ENCODE data around the gene LAMP1.
"Not testable (repeated sequence)": the region's sequence is repeated elsewhere in the genome, so short reads cannot be mapped to it uniquely, and the experiment has no call there.

Gene LAMP1

DNA sequence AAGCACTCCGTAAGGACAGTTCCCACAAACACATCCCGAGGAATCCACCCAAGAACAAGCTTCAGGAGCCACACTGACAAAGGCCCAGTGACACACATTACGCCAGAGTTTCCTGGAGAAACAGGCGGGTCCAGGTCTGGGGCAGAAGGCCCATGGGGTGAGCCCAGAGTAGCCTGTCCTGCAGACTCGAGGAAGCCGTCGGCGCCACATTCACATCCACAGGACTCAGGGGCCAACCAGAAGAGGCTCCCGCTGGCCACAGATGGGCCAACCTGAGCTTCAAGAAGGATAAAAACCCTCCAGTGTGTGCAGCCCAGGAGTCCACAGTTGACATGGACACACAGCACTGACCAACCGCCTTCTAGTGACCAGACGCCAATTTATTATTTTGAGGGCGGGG, 35.6 kb downstream of the LAMP1 start:
- H3K4me1 ChIP-seq (ENCODE audit: control insufficient read depth, insufficient read depth, low read length) = no peaks in the 10 kb centered on the region
- no peak overlapping the region for H3K9ac ChIP-seq (ENCODE audit: low read depth, low read length)
- no peak overlapping the region for H3K4me3 ChIP-seq (ENCODE audit: low read depth, low read length)
- H3K9me3 ChIP-seq (ENCODE audit: control insufficient read depth, insufficient read depth, low read length) = no peaks in the 10 kb centered on the region
- peaks cover 19% of the 10 kb centered on the region for H3K36me3 ChIP-seq (ENCODE audit: control insufficient read depth, insufficient read depth, low read length)
- no peaks in the 10 kb centered on the region for H3K27me3 ChIP-seq (ENCODE audit: control insufficient read depth, insufficient read depth, low read length)

DNA sequence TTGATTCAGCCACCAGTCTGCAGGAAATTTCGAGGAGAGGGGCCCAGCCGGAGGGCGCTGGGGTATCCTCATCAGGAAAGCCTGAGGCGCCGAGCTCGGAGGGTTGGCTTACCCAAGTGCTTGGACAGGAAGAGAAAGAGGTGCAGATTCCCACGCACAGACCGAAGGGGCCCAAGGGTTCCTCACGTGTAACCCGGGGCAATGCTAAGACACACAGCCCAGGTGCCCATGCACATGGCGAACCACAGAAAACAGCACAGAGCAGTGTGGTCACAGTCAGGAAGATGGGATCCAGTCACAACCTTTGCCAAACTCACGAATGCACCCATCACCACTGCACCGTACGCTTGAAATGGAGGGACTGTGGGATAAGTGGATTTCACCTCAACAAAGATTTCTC, 36.0 kb downstream of the LAMP1 start:
- Histone ChIP-seq H3K4me3 (ENCODE audit: low read depth, low read length) (no peak overlapping the region), H3K27me3 (ENCODE audit: control insufficient read depth, insufficient read depth, low read length) (no peaks in the 10 kb centered on the region), H3K9me3 (ENCODE audit: control insufficient read depth, insufficient read depth, low read length) (no peaks in the 10 kb centered on the region), H3K36me3 (ENCODE audit: control insufficient read depth, insufficient read depth, low read length) (peaks cover 20% of the 10 kb centered on the region), H3K4me1 (ENCODE audit: control insufficient read depth, insufficient read depth, low read length) (no peaks in the 10 kb centered on the region), H3K9ac (ENCODE audit: low read depth, low read length) (no peak overlapping the region)

DNA sequence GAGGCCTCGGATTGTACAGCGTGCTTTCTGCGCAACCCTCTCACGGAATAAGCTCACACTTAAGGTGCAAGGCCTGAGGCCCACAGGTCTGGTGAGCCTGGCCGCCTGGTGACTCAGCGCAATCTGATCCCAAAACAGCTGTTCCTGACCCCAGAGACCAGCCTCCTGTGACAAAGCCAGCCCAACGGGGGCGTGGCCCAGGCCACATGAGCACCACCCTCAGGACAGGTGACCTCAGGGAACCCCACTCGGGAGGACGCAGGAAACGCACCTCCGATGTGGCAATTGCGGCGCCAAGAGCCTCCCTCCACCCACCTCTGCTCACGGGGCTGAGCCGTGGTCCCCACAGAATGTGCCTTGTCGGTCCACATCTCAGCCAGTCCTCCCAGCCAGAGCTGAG, 40.5 kb downstream of the LAMP1 start:
- Histone ChIP-seq H3K4me1 (ENCODE audit: control insufficient read depth, insufficient read depth, low read length) (no peaks in the 10 kb centered on the region), H3K27me3 (ENCODE audit: control insufficient read depth, insufficient read depth, low read length) (no peaks in the 10 kb centered on the region), H3K36me3 (ENCODE audit: control insufficient read depth, insufficient read depth, low read length) (peaks cover 21% of the 10 kb centered on the region), H3K9ac (ENCODE audit: low read depth, low read length) (no peak overlapping the region), H3K4me3 (ENCODE audit: low read depth, low read length) (no peak overlapping the region), H3K9me3 (ENCODE audit: control insufficient read depth, insufficient read depth, low read length) (no peaks in the 10 kb centered on the region)

DNA sequence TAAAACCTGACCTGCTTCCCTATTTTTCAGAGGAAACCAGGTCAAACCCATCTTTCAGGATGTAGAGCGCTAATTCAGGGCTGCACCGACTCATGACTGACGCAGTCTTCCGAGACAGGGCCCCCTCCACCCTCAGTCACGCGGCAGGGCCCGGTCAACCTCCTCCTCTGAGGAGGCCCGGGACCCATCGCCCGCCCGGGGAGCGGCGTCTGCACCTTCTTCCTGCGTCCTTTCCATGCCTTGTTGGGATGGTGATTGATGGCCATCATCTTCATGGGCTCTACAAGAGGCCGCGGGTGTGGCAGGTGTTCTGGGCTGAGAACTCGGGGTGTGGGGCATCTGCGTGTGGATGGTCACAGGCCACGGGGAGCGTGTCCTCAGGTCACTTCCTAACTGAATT, 40.9 kb downstream of the LAMP1 start:
- no peaks in the 10 kb centered on the region for H3K9me3 ChIP-seq (ENCODE audit: control insufficient read depth, insufficient read depth, low read length)
- no peak overlapping the region for H3K9ac ChIP-seq (ENCODE audit: low read depth, low read length)
- no peaks in the 10 kb centered on the region for H3K27me3 ChIP-seq (ENCODE audit: control insufficient read depth, insufficient read depth, low read length)
- H3K4me1 ChIP-seq (ENCODE audit: control insufficient read depth, insufficient read depth, low read length) = no peaks in the 10 kb centered on the region
- peaks cover 25% of the 10 kb centered on the region for H3K36me3 ChIP-seq (ENCODE audit: control insufficient read depth, insufficient read depth, low read length)
- H3K4me3 ChIP-seq (ENCODE audit: low read depth, low read length) = no peak overlapping the region

DNA sequence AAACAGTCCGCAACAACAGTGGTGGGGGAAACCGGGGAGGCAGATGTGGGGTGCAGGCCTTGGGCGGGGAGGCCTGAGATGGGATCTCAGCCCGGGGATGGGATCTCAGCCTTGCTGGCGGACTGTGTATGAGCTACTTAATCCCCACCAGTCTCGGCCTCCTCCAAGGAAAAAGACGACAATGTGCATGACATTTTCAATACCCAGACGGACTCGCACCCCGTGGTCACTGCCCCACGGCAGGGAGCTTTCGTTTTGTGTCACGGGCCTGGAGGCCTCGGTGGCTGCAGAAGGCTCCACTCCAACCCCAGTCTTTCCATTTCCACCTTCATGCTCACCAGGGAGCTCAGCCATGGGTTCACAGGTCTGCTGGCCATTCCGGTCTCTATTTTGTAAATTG, 41.4 kb downstream of the LAMP1 start:
- Histone ChIP-seq H3K9me3 (ENCODE audit: control insufficient read depth, insufficient read depth, low read length) (no peaks in the 10 kb centered on the region), H3K36me3 (ENCODE audit: control insufficient read depth, insufficient read depth, low read length) (peaks cover 29% of the 10 kb centered on the region), H3K27me3 (ENCODE audit: control insufficient read depth, insufficient read depth, low read length) (no peaks in the 10 kb centered on the region), H3K4me3 (ENCODE audit: low read depth, low read length) (no peak overlapping the region), H3K4me1 (ENCODE audit: control insufficient read depth, insufficient read depth, low read length) (no peaks in the 10 kb centered on the region), H3K9ac (ENCODE audit: low read depth, low read length) (no peak overlapping the region)

DNA sequence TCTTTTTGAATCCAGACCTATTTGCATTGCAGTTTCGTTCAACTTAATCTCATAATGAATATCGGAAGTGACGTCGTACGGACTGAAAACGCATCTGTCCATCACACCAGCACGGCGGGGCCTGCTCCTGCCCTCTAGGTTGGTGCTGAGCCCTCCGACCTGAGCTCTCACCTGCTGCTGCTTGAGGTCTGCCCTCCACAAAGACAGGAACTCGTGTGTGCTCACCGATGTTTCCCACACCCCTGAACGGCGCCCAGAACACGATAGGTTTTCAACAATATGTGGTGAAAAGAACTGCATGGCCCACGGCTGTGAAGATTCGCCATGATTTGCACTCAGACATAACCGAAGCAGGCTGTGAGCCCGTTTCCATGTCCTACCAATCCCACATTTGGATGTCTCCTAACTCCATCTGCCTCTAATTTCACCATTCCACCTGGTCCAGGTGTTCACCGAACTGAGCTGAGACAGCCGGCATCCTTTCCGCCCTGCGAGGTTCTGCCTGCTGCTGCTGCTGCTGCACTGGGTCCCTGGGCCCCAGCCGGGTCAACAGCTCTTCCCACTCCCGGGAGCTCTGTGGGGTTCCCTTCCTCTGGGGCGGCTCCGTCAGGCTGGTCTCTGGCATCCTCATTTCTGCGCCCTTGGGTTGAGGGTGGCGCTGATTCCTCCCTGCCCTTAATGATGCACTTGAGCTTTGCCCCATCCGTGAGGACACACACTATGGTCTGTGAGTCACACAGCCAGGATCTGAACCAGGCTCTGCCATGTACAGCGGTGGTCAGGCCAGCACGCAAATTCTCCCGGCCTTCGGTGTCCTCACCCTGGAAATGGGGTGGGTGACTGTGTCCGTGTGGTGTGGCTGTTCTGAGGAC, 46.0 kb downstream of the LAMP1 start:
- H3K36me3 ChIP-seq (ENCODE audit: control insufficient read depth, insufficient read depth, low read length) = peaks cover 30% of the 10 kb centered on the region
- H3K9ac ChIP-seq (ENCODE audit: low read depth, low read length) = no peak overlapping the region
- no peaks in the 10 kb centered on the region for H3K9me3 ChIP-seq (ENCODE audit: control insufficient read depth, insufficient read depth, low read length)
- H3K4me3 ChIP-seq (ENCODE audit: low read depth, low read length) = no peak overlapping the region
- H3K4me1 ChIP-seq (ENCODE audit: control insufficient read depth, insufficient read depth, low read length) = no peaks in the 10 kb centered on the region
- H3K27me3 ChIP-seq (ENCODE audit: control insufficient read depth, insufficient read depth, low read length) = no peaks in the 10 kb centered on the region

DNA sequence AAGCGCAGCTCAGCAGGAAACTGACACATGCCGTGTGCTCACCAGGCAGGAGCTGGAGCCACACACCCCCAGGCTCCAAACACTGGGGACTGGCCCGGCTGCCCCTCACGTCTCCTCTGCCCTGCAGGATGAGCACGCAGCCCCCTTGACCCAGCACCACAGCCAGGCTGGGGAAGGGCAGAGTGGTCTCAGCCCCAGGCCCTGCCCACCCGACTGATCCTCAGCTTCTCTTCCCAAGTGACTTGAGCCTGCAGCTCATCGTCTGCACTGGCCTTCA, 46.6 kb downstream of the LAMP1 start:
- Histone ChIP-seq H3K9me3 (ENCODE audit: control insufficient read depth, insufficient read depth, low read length) (no peaks in the 10 kb centered on the region), H3K27me3 (ENCODE audit: control insufficient read depth, insufficient read depth, low read length) (no peaks in the 10 kb centered on the region), H3K9ac (ENCODE audit: low read depth, low read length) (no peak overlapping the region), H3K36me3 (ENCODE audit: control insufficient read depth, insufficient read depth, low read length) (peaks cover 33% of the 10 kb centered on the region), H3K4me1 (ENCODE audit: control insufficient read depth, insufficient read depth, low read length) (no peaks in the 10 kb centered on the region), H3K4me3 (ENCODE audit: low read depth, low read length) (no peak overlapping the region)

DNA sequence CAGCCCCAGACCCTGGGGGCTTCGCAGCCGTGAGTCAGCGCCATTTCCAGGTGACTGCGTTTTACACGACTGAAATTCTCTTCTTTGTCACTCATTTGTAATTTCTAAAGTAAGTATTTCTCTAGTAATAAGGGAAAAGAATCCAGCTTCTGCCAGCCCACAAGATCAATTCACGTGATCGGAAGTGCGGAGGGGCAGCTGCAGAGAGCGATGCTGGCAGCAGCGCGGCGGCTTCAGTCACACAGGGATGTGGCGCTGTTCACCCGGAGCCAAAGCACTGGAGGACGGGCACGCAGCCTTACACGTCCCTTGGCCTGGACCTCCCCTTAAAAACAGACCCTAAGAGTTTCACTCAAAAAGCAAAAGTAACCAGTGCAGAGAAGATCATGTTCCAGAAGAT, 48.4 kb downstream of the LAMP1 start:
- Histone ChIP-seq H3K9me3 (ENCODE audit: control insufficient read depth, insufficient read depth, low read length) (no peaks in the 10 kb centered on the region), H3K27me3 (ENCODE audit: control insufficient read depth, insufficient read depth, low read length) (no peaks in the 10 kb centered on the region), H3K4me1 (ENCODE audit: control insufficient read depth, insufficient read depth, low read length) (no peaks in the 10 kb centered on the region), H3K4me3 (ENCODE audit: low read depth, low read length) (no peak overlapping the region), H3K36me3 (ENCODE audit: control insufficient read depth, insufficient read depth, low read length) (peaks cover 46% of the 10 kb centered on the region), H3K9ac (ENCODE audit: low read depth, low read length) (no peak overlapping the region)

DNA sequence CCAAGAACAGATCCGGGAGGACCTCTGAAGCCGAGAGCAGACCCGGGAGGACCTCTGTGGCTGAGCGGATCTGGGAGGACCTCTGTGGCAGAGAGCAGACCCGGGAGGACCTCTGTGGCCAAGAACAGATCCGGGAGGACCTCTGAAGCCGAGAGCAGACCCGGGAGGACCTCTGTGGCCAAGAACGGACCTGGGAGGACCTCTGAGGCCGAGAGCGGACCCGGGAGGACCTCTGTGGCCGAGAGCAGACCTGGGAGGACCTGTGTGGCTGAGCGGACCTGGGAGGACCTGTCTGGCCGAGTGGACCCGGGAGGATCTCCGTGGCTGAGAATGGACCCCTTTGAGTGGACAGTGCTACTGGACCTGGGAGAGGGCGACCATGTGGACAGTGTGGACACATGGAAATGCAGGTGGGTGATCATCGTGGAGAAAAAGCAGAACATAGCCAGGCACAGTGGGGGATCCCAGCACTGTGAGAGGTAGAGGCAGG, 50.7 kb downstream of the LAMP1 start:
- not testable (repeated sequence) for H3K9me3 ChIP-seq (ENCODE audit: control insufficient read depth, insufficient read depth, low read length); H3K4me1 ChIP-seq (ENCODE audit: control insufficient read depth, insufficient read depth, low read length); H3K27me3 ChIP-seq (ENCODE audit: control insufficient read depth, insufficient read depth, low read length); H3K4me3 ChIP-seq (ENCODE audit: low read depth, low read length); H3K9ac ChIP-seq (ENCODE audit: low read depth, low read length)
- H3K36me3 ChIP-seq (ENCODE audit: control insufficient read depth, insufficient read depth, low read length) = peaks cover 55% of the 10 kb centered on the region

DNA sequence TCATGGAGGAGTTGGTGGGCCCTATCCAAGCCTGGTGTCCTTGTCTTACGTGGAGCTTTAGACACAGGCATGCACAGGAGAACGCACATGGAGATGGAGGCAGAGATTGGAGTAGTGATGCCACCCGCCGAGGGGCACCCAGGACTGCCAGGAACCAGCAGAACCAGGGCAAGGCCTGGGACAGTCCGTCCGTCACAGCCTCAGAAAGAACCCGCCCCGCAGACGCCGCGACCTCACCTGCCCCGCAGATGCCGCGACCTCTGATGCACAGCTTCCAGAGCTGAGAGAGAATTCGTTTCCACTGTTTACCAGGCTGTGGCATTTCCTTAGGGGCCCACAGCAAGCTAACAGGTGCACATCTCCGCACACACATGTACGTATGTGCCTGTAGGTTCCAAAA, 51.6 kb downstream of the LAMP1 start:
- Histone ChIP-seq H3K4me3 (ENCODE audit: low read depth, low read length) (no peak overlapping the region), H3K9me3 (ENCODE audit: control insufficient read depth, insufficient read depth, low read length) (no peaks in the 10 kb centered on the region), H3K4me1 (ENCODE audit: control insufficient read depth, insufficient read depth, low read length) (no peaks in the 10 kb centered on the region), H3K9ac (ENCODE audit: low read depth, low read length) (no peak overlapping the region), H3K27me3 (ENCODE audit: control insufficient read depth, insufficient read depth, low read length) (no peaks in the 10 kb centered on the region), H3K36me3 (ENCODE audit: control insufficient read depth, insufficient read depth, low read length) (peaks cover 52% of the 10 kb centered on the region)

DNA sequence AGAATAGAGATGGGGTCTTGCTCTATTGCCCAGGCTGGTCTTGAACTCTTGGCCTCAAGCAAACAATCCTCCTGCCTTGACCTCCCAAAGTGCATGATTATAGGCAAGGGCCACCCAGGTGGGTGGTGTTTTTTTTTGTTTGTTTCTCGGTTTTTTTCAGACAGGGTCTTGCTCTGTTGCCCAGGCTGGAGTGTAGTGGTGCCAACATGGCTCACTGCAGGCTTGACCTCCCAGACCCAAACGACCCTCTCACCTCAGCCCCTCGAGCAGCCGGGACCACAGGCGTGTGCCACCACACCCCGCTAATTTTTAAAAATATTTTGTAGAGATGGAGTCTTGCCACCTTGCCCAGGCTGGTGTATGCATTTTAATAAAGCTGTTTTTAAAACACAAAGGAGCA, 52.0 kb downstream of the LAMP1 start:
- H3K4me3 ChIP-seq (ENCODE audit: low read depth, low read length) = no peak overlapping the region
- no peak overlapping the region for H3K9ac ChIP-seq (ENCODE audit: low read depth, low read length)
- H3K36me3 ChIP-seq (ENCODE audit: control insufficient read depth, insufficient read depth, low read length) = peaks cover 51% of the 10 kb centered on the region
- no peaks in the 10 kb centered on the region for H3K4me1 ChIP-seq (ENCODE audit: control insufficient read depth, insufficient read depth, low read length)
- H3K9me3 ChIP-seq (ENCODE audit: control insufficient read depth, insufficient read depth, low read length) = no peaks in the 10 kb centered on the region
- H3K27me3 ChIP-seq (ENCODE audit: control insufficient read depth, insufficient read depth, low read length) = no peaks in the 10 kb centered on the region

DNA sequence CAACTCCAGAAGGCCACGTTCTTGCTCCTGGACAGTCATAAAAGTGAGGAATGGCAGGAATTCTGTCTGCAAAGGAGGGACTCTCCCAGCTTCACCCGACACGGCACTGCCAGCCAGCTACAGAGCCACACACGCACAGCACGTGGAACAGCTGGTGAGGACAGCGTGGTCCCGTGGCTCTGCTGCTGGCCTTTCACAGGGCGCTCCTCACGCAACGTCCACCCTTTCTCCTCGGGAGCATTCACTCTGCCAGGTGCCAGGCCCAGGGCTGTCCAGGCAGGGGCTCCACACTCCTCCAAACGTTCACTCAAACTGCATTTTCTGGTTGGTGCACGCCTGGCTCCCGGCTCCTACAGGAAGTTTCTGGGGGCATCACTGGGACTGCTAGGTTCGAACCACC, 52.5 kb downstream of the LAMP1 start:
- peaks cover 50% of the 10 kb centered on the region for H3K36me3 ChIP-seq (ENCODE audit: control insufficient read depth, insufficient read depth, low read length)

More for the DNA sequence above, 52.5 kb downstream of the LAMP1 start:
- no peaks in the 10 kb centered on the region for H3K4me1 ChIP-seq (ENCODE audit: control insufficient read depth, insufficient read depth, low read length)
- no peak overlapping the region for H3K4me3 ChIP-seq (ENCODE audit: low read depth, low read length)
- no peaks in the 10 kb centered on the region for H3K9me3 ChIP-seq (ENCODE audit: control insufficient read depth, insufficient read depth, low read length)
- no peak overlapping the region for H3K9ac ChIP-seq (ENCODE audit: low read depth, low read length)
- no peaks in the 10 kb centered on the region for H3K27me3 ChIP-seq (ENCODE audit: control insufficient read depth, insufficient read depth, low read length)

Measured in iPS-15b (cell line).